ENCODE data around the gene OR5B21.

The OR5B21 gene

GRCh38 chr11:58527429-58527828 is 19.5 kb upstream of the OR5B21 start:
- no peak for DNase-seq (ENCODE audit: extremely low read depth, insufficient read length)
- H3K36me3 ChIP-seq (ENCODE audit: control insufficient read depth, insufficient read depth, low read length): peaks cover 17% of the 10 kb centered on the region
- no peaks in the 10 kb centered on the region for H3K27me3 ChIP-seq (replicated peaks; ENCODE audit: control insufficient read depth, insufficient read depth, low read length)
- no peak for TF ChIP-seq CTCF (IDR thresholded peaks at IDR 0.05; ENCODE audit: insufficient read depth, low read length, poor library complexity, severe bottlenecking)
- no peak overlapping the region for H3K4me3 ChIP-seq (replicated peaks; ENCODE audit: low read depth, low read length)

DNA sequence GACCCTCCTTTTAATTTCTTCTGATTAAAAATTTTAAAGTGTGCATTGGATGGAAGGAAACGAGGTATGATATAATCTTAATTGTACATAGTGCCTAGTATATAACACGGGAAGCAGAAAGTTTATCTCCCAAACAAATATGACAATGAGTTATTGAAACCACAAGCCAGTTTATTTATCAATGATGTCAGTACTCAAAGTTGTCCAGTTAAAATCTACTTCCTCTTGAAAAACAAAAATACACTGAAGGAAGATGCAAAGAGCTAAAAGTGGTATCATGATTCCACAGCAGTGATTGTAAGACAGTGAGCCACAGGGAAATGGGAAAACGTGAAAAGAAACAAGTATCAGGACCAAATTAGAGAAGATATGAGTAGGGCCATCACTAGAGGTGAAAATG is 18.8 kb upstream of the OR5B21 start:
- Histone ChIP-seq H3K4me3 (replicated peaks; ENCODE audit: low read depth, low read length) (no peak overlapping the region), H3K36me3 (ENCODE audit: control insufficient read depth, insufficient read depth, low read length) (peaks cover 15% of the 10 kb centered on the region), H3K27me3 (replicated peaks; ENCODE audit: control insufficient read depth, insufficient read depth, low read length) (no peaks in the 10 kb centered on the region)
- no peak for DNase-seq (ENCODE audit: extremely low read depth, insufficient read length)
- no peak for TF ChIP-seq CTCF (IDR thresholded peaks at IDR 0.05; ENCODE audit: insufficient read depth, low read length, poor library complexity, severe bottlenecking)

DNA sequence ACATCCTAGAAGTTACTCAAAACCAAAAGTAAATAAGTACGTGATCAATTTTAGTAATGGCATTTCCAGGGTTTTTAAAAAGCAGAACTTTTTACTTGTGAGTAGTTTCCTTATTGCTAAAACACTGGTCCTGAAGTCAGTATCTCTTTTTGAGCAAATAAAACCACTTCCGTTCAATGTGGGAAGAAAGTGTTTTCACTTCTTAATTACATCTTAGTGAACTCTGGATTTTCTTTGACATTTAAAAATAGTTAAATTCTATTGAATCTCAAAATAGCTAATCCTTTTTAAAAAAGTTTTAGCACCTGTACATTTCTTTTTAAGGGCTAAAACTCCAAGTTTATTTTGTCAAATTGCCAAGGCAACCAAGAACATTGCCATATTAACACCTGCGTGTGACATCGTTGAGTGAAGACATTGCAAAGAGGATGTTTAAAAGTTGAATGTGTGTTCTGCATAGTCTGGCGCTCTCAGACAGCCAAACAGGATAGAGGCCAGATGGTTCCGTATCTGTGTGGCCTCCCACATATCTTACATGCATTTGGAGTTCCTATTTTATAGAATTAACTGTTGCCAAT is 17.2 kb upstream of the OR5B21 start:
- Histone ChIP-seq H3K4me3 (replicated peaks; ENCODE audit: low read depth, low read length) (no peak overlapping the region), H3K27me3 (replicated peaks; ENCODE audit: control insufficient read depth, insufficient read depth, low read length) (no peaks in the 10 kb centered on the region), H3K36me3 (ENCODE audit: control insufficient read depth, insufficient read depth, low read length) (peaks cover 13% of the 10 kb centered on the region)
- no peak for TF ChIP-seq CTCF (IDR thresholded peaks at IDR 0.05; ENCODE audit: insufficient read depth, low read length, poor library complexity, severe bottlenecking)
- DNase-seq (ENCODE audit: extremely low read depth, insufficient read length): peak; percentile 84

DNA sequence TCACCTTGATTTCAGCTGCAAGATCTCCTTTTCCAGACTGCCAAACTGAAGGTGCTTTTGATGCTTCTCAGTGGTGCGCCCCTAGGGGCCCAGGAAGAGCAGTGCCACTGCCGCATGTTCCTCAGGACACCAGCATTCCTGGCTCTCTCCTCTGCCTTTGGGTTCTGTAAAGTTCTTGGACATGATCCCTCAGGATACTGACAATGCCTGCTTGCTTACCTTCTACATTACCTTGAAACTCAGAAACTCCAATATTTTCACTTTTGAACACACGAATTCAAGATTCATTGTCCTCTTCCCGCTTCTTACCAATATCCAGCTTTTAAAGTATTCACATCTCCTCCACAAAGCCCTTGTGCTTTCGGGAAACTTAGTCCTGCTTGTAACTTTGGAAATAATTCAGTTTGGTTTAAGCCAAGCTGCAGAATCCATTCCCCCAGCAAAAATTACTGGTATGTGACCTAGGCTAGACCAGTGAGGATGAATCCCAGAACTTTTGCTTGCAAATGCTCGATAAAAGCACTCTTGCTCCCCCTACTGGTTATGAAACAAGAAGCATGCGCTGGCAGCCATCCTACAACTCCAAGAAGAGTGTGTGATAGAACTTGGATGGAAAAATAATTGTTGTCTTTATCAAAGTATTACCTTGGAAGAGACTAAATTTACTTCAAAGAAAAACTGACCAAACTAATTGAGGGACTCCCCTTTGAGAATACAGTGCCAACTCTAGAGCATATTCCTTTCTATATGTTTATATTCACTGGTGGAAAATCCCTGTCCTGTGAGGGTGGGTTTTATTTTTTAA is 16.5 kb upstream of the OR5B21 start:
- no peak overlapping the region for H3K4me3 ChIP-seq (replicated peaks; ENCODE audit: low read depth, low read length)
- no peak for DNase-seq (ENCODE audit: extremely low read depth, insufficient read length)
- peak; percentile 76 for TF ChIP-seq CTCF (IDR thresholded peaks at IDR 0.05; ENCODE audit: insufficient read depth, low read length, poor library complexity, severe bottlenecking)
- H3K36me3 ChIP-seq (ENCODE audit: control insufficient read depth, insufficient read depth, low read length): peaks cover 8% of the 10 kb centered on the region
- no peaks in the 10 kb centered on the region for H3K27me3 ChIP-seq (replicated peaks; ENCODE audit: control insufficient read depth, insufficient read depth, low read length)

- peak; percentile 35 for TF ChIP-seq CTCF (IDR thresholded peaks at IDR 0.05; ENCODE audit: insufficient read depth, low read length, poor library complexity, severe bottlenecking)
- Histone ChIP-seq H3K36me3 (ENCODE audit: control insufficient read depth, insufficient read depth, low read length) (no peaks in the 10 kb centered on the region), H3K27me3 (replicated peaks; ENCODE audit: control insufficient read depth, insufficient read depth, low read length) (no peaks in the 10 kb centered on the region), H3K4me3 (replicated peaks; ENCODE audit: low read depth, low read length) (no peak overlapping the region)
- DNase-seq (ENCODE audit: extremely low read depth, insufficient read length): no peak
Measured at GRCh38 chr11:58513747-58514367, 6.0 kb upstream of the OR5B21 start.
